Measurements from ENCODE around the gene TCEAL3.
"Not testable (repeated sequence)": the region's sequence is repeated elsewhere in the genome, so short reads cannot be mapped to it uniquely, and the experiment has no call there.

Gene TCEAL3

GRCh38 chrX:103626855-103627254, 19.1 kb downstream of the TCEAL3 start:
- DNase-seq (ENCODE audit: low read depth), result no peak

DNA sequence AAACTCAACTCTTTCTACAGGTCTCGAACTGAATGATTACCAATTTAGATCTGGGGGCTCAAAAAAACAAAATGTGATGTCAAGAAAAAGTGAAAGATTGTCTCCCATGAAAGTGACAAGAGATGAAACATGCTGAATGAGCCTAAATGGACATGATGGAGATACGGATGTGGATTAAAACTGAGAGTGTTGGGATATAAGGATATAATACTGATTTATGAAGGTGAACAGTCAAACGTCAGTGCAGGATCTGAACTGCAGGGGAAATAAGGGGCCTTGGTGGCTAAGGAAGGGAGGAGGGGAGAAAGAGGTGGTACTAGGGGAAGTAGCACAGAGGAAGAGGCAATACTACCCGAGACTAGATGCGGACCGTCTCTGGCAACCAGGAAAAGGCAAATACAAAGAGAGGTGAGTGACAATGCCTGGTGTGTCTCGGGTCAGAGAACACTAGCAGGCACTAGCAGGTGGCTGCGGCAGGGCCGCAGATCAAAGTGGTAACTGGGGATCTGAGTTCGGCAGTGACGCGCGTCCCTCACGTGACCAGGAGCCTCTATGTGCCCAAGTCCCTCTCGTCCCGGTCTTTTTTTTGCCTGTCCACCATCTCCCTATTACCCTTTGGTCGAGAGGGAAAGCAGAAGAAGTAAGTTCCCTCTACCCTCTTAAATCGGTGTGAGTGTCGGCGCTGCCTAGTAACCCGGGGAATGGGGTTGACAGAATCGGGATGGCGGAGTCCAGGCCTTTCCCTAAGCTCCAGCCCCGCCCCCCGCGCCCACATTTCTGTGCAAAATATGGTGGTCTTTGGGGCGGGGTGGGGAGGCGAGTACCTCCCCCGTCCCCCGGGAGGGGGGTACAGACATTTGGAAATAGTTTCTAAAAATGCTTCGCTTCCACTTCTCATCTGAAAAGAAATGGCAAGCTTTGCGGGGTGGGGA, 20.9 kb downstream of the TCEAL3 start, which contains the start of gene TCEAL1:
TSS of gene TCEAL1 (plus strand) at position 590 of the 932 bp plus-strand sequence. CDS start 942 bp downstream, outside the sequence.
- no peak for DNase-seq (ENCODE audit: low read depth)

DNA sequence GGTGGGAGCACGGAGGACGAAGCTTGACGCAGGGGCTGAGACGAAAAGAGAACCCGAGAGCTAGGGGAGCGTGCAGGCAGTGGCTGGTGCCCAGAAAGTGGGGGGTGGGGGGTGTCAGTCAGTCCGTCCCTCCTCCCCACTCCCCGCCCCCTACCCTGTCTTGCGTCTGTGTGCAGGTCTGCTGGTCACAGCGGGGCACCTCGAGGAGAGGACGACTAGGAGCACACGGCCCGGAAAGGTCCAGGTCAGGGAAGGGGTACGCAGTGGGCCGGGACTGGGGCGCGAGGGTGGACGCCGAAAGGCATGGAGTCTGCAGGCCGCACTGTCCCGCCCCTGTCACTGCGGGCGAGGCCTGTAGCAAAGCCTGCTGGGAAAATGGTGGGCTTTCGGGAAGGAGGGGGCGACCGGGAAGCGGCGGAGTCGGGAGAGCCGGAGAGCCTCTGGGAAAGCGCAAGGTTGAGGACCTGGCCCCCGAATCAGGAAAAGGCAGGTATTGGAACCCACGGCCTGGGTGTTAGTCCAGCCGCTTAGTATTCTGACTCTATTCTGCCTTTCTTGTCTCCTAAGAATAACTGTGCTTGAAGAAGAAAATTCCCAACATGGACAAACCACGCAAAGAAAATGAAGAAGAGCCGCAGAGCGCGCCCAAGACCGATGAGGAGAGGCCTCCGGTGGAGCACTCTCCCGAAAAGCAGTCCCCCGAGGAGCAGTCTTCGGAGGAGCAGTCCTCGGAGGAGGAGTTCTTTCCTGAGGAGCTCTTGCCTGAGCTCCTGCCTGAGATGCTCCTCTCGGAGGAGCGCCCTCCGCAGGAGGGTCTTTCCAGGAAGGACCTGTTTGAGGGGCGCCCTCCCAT, 21.8 kb downstream of the TCEAL3 start:
- no peak for DNase-seq (ENCODE audit: low read depth)

DNA sequence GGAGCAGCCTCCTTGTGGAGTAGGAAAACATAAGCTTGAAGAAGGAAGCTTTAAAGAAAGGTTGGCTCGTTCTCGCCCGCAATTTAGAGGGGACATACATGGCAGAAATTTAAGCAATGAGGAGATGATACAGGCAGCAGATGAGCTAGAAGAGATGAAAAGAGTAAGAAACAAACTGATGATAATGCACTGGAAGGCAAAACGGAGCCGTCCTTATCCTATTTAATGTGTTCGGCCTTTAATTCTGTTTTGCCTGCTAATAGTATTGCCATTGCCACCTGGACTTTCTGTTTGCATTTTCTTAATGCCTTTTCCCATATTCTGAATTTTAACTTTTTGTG, 22.4 kb downstream of the TCEAL3 start:
- no peak for DNase-seq (ENCODE audit: low read depth)

- no peak for DNase-seq (ENCODE audit: low read depth)
Measured at GRCh38 chrX:103631145-103631544, 23.4 kb downstream of the TCEAL3 start.

DNA sequence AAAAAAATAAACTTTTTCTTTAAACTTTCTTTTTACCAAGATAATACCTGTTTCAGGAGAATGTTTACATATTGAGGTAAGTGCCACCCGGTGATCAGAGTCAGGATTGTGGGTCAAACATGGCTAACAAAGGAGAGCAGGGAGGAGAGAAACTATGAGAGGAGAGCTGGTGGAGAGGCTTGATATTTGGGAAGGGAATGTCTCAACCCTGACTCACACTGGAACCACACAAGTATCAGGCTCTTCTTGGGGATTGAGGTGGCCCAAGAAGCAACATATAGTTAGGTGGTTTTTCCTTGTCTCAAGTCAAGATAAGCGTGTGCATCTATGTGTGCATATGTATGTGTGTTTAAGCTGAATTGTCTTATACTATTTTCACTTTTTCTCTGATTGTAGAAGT, 27.7 kb downstream of the TCEAL3 start:
- no peak for DNase-seq (ENCODE audit: low read depth)

GRCh38 chrX:103637604-103638338, 30.0 kb downstream of the TCEAL3 start:
- DNase-seq (ENCODE audit: low read depth), result no peak

DNA sequence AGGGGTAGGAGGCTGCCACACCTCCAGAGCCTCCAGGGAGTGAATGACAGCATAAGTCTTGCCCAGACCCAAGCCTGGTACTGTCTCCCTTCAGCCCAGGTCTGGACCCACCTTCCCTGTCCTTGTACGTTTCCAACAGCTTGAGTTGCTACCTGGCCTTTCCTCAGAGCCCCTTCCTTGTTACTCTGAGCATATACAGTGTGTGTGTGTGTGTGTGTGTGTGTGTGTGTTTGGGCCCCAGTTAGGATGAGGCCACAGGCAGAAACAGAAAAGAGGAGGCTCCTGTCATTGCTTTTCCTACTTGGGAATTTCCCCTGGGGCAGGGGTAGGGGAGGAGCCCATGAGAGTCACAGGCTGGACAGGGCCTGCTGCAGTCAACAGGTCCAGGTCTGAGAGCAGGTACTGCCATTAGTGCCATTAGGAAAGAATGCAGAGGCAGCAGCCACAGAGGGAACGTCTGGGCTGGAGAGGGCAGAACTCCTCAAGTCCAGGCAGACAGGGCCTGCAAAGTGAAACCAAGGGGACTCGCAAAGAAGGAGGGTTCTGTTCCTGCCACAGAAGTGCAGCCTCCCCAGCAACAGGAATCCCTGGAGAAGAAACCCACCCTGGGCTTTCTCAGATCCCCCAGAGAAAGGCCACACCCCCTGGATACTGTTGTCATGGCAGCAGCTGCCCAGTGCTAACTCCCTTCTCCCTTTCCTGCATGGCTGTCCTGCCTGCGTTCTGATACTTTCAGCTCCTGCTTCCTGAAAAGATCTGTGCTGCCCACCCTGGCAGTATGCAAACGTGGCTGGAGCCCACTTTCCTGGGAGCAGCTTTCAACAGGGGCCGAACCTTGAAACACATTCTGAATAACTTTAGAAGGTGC, 30.9 kb downstream of the TCEAL3 start:
- not testable (repeated sequence) for DNase-seq (ENCODE audit: low read depth)

GRCh38 chrX:103640401-103641155, 32.8 kb downstream of the TCEAL3 start:
- DNase-seq (ENCODE audit: low read depth), result no peak

GRCh38 chrX:103644125-103644524, 36.4 kb downstream of the TCEAL3 start:
- DNase-seq (ENCODE audit: low read depth), result no peak

DNA sequence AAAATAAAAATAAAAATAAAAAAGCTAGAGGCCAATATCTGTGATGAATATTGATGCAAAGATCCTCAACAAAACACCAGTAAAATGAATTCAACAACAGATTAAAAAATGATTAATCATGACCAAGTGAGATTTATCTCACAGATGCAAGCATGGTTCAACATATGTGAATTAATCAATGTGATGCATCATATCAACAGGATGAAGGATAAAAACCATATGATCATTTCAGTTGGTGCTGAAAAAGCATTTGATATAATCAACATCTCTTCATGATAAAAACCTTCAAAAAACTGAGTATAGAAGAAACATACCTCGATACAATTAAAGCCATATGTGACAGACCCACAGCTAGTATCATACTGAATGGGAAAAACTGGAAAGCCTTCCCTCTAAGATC, 39.9 kb downstream of the TCEAL3 start:
- DNase-seq (ENCODE audit: low read depth), result no peak

- no peak for DNase-seq (ENCODE audit: low read depth)
Measured at GRCh38 chrX:103651151-103651773, 43.5 kb downstream of the TCEAL3 start.

DNA sequence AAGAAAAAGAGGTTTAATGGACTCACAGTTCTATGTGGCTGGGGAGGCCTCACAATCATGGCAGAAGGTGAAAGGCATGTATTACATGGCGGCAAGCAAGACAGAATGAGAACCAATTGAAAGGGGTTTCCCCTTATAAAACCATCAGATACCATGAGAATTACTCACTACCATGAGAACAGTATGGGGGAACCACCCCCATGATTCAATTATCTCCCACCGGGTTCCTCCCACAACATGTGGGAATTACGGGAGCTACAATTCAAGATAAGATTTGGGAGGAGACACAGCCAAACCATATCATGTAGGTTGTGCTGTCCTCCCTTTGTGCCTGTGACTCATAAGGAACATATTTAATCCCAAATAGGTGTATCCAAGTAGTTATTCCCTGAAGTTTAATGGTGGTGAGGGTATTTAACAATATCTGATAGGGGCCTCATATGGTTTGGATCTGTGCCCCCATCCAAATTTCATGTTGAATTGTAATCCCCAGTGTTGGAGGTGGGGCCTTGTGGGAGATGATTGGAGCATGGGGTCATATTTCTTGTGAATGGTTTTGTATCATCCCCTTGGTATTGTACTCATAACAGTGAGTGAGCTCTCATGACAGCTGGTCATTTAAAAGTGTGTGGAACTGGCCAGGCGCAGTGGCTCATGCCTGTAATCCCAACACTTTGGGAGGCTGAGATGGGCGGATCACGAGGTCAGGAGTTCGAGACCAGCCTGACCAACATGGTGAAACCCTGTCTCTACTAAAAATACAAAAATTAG, 47.7 kb downstream of the TCEAL3 start:
- not testable (repeated sequence) for DNase-seq (ENCODE audit: low read depth)

GRCh38 chrX:103656617-103657016, 48.9 kb downstream of the TCEAL3 start:
- DNase-seq (ENCODE audit: low read depth), result no peak

- not testable (repeated sequence) for DNase-seq (ENCODE audit: low read depth)
Measured at GRCh38 chrX:103657066-103657465, 49.3 kb downstream of the TCEAL3 start.

DNA sequence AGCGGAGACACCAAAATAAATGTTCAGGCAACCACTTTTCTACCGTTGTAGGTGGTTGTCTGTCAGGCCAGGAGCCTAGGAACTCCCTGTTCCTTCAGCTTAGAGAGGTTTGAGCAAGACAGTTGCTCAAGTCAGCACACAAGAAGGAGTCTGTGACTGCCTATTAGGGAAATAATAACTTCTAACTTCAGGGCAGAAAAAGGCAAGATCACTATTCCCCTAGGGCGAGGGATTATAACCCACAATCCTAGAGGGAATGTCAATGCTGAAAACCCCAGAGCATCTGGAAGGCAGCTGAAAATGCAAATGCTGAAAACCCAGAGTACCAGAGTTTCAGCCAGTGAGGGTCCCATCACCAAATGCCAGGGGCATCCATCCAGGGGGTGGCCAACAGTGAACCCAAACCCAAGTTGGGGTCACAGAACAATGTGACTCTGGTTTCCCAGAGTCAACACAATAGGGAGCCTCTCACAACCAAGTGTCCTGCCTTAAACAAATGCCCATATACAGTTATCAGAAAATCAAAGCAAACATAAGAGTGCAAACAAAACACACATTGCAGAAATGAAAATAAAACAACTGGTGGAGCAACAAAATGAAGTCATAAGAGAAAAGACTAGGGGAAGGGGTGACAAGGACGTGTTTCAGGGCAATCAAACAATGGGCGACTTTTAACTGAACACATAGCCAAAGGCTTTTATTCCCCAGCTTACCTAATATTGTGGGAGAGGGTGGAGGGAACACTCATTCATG, 51.1 kb downstream of the TCEAL3 start:
- no peak for DNase-seq (ENCODE audit: low read depth)

DNA sequence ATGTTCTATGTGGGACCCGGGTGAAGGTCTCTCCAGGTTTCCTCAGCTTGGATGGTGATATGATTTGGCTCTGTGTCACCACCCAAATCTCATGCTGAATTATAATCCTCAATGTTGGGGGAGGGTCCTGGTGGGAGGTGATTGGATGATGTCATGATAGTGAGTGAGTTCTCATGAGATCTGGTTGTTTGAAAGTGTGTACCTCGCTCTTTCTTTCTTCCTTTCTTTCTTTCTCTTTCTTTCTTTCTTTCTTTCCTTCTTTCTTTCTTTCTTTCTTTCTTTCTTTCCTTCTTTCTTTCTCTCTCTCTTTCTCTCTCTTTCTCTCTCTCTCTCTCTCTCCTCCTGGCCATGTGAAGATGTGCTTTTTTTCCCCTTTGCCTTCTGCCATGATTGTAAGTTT, 51.7 kb downstream of the TCEAL3 start:
- not testable (repeated sequence) for DNase-seq (ENCODE audit: low read depth)

Measured in CMK (cell line).